CD4-positive, alpha-beta T cell treated with Interleukin-6 at 100 ng/mL for 8 hours (primary cell): Measurements from ENCODE around the gene RHOXF1.
"Not testable (repeated sequence)": the region's sequence is repeated elsewhere in the genome, so short reads cannot be mapped to it uniquely, and the experiment has no call there.

Experiments used
- DNase-seq: peaks from one replicate; pipeline ENCODE4 v3.0.0-alpha.2; 2020; ENCODE audit warnings: mixed read lengths, low spot score

Gene RHOXF1

GRCh38 chrX:120115438-120115963, at the start of gene RHOXF1:
Gene RHOXF1 (minus strand): TSS chrX:120115913. CDS start chrX:120115862, 51 bp downstream.
- no peak for DNase-seq

- not testable (repeated sequence) for DNase-seq
These were observed 43.4 kb upstream of the RHOXF1 start for GRCh38 chrX:120159086-120159485.

- not testable (repeated sequence) for DNase-seq
These were observed 42.6 kb upstream of the RHOXF1 start, which contains the start of gene RHOXF2 for GRCh38 chrX:120158313-120158712. Gene RHOXF2 (plus strand): TSS chrX:120158613. CDS start chrX:120158751, 138 bp downstream.

- not testable (repeated sequence) for DNase-seq
These were observed 34.5 kb upstream of the RHOXF1 start for GRCh38 chrX:120150109-120150744.

GRCh38 chrX:120147537-120147936, 31.8 kb upstream of the RHOXF1 start:
- no peak for DNase-seq

- DNase-seq, result not testable (repeated sequence)
These were observed 30.6 kb upstream of the RHOXF1 start for GRCh38 chrX:120146323-120146722.

- no peak for DNase-seq
These were observed 29.7 kb upstream of the RHOXF1 start for GRCh38 chrX:120145295-120145925.

- DNase-seq, result no peak
These were observed 28.6 kb upstream of the RHOXF1 start for GRCh38 chrX:120144178-120144844.

GRCh38 chrX:120140293-120140981, 24.7 kb upstream of the RHOXF1 start:
- no peak for DNase-seq

- DNase-seq, result no peak
These were observed 21.7 kb upstream of the RHOXF1 start for GRCh38 chrX:120137439-120137838.

- no peak for DNase-seq
These were observed 21.1 kb upstream of the RHOXF1 start for GRCh38 chrX:120136840-120137239.

- DNase-seq, result no peak
These were observed 20.4 kb upstream of the RHOXF1 start for GRCh38 chrX:120136128-120136527.

- not testable (repeated sequence) for DNase-seq
These were observed 12.7 kb upstream of the RHOXF1 start for GRCh38 chrX:120128306-120128846.

GRCh38 chrX:120125444-120125843, 9.7 kb upstream of the RHOXF1 start:
- no peak for DNase-seq

GRCh38 chrX:120120223-120120622, 4.5 kb upstream of the RHOXF1 start:
- DNase-seq, result no peak

GRCh38 chrX:120111611-120112010, 4.1 kb downstream of the RHOXF1 start:
- DNase-seq, result no peak

- DNase-seq, result no peak
These were observed 6.3 kb downstream of the RHOXF1 start for GRCh38 chrX:120109378-120109777.

- not testable (repeated sequence) for DNase-seq
These were observed 11.0 kb downstream of the RHOXF1 start for GRCh38 chrX:120104707-120105106.

GRCh38 chrX:120101057-120101456, 14.7 kb downstream of the RHOXF1 start:
- not testable (repeated sequence) for DNase-seq

GRCh38 chrX:120090208-120090607, 25.5 kb downstream of the RHOXF1 start:
- DNase-seq, result no peak

- DNase-seq, result no peak
These were observed 28.3 kb downstream of the RHOXF1 start for GRCh38 chrX:120087289-120088017.
